ENCODE measurements around the gene GPC2.

GRCh38 chr7:100158229-100159098, 18.7 kb downstream of the GPC2 start, which contains the start of gene TRAPPC14:
- no peak for TF ChIP-seq CTCF (IDR thresholded peaks at IDR 0.05)
- peak in 2 of 4 donors; percentile 45 to 60 for TF ChIP-seq POLR2A (IDR thresholded peaks at IDR 0.05)
